IPS DF 6.9 (cell line): ENCODE results near the gene CMIP.

Experiments used
- DNase-seq: peaks from one replicate; pipeline ENCODE4 v3.0.0-alpha.2; 2013; ENCODE audit warnings: low read depth, low spot score
- H3K27ac ChIP-seq: one replicate; pipeline ENCODE4 v1.5.1; 2013; ENCODE audit warnings: low read length, control low read depth
- H3K27me3 ChIP-seq: 2 replicates; pipeline ENCODE4 v1.6.1; 2013; ENCODE audit warnings: mild to moderate bottlenecking, low read length; ENCODE audit not compliant: control insufficient read depth, insufficient read depth
- H3K36me3 ChIP-seq: 2 replicates; pipeline ENCODE4 v1.6.1; 2013; ENCODE audit warnings: low read length; ENCODE audit not compliant: control insufficient read depth, insufficient read depth
- H3K4me1 ChIP-seq: 2 replicates; pipeline ENCODE4 v1.6.1; 2013; ENCODE audit warnings: low read length; ENCODE audit not compliant: control insufficient read depth, insufficient read depth
- H3K4me3 ChIP-seq: 2 replicates; pipeline ENCODE4 v1.5.1; 2013; ENCODE audit warnings: mild to moderate bottlenecking, low read length
- H3K9me3 ChIP-seq: 2 replicates; pipeline ENCODE4 v1.6.1; 2013; ENCODE audit warnings: low read length, inconsistent platforms; ENCODE audit not compliant: control insufficient read depth, insufficient read depth
- WGBS: extraction: QIAGEN DNeasy Blood & Tissue Kit; methylation state at CpG from one replicate; pipeline ENCODE4 v1.1.7; 2013; ENCODE audit warnings: mixed read lengths, missing lambda C conversion rate; ENCODE audit not compliant: insufficient read length, insufficient coverage; 5-methylcytosine and 5-hydroxymethylcytosine counted together

CMIP gene

DNA sequence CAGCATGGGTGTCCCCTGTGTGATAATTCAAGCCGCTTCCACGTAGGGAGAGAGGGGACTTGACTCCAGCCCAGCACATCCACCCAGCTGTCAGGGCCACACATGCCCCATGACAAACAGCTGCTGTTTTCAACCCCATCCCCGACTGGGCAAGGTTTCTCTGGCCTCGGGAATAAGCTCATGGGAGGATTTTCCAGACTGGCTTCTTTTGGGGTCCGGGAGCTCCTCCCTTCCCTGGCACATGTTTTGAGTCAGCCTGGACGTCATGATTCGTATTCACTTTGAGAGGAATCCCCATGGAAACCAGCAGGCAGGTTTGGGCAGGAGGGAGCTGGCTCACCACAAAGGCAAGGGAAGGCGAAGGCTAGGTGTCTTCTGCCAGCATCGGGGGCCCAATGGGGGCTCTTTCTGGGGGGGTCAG lies 156.4 kb downstream of the CMIP start:
- Histone ChIP-seq H3K27ac (no peak overlapping the region), H3K4me1 (peaks cover 2% of the 10 kb centered on the region), H3K36me3 (no peaks in the 10 kb centered on the region), H3K27me3 (no peaks in the 10 kb centered on the region), H3K4me3 (no peak overlapping the region), H3K9me3 (no peaks in the 10 kb centered on the region)
- DNase-seq, result no peak
- no CpG with 5 or more reads among the region's 9 CpGs for WGBS

DNA sequence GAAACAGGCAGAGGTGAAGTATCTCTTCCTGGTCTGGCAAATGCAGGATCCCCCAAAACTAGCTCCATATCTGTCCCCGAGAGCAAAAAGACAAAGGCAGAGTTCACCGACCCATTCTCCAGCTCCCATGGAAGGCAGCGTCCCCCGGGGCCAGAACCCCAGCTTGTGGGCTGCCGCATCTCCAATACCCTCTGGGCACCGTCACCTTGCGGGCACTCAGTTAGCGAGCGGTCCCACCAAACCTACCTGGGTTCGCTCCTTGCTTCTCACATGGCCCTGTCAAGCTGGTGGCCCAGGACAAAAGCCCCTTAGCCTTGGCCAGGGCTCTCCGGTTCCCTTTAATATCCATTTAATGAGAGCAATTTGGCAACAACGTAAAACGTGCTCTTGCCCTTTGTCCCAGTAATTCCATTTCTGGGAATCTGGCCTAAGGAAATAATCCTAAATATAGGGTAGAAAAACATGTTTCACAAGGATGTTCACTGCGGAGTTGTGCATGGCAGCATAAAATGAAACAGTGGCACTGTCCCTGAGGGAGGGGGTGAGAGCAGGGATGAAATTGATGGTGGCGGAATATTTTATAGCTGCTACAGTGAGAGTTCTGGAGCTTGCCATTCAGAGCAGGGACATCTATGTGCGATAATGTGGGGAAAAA lies 157.1 kb downstream of the CMIP start:
- no peak overlapping the region for H3K27ac ChIP-seq
- no peaks in the 10 kb centered on the region for H3K9me3 ChIP-seq
- no peaks in the 10 kb centered on the region for H3K27me3 ChIP-seq
- WGBS, result no CpG with 5 or more reads among the region's 16 CpGs
- no peak overlapping the region for H3K4me3 ChIP-seq
- DNase-seq, result no peak
- H3K4me1 ChIP-seq, result peaks cover 2% of the 10 kb centered on the region
- no peaks in the 10 kb centered on the region for H3K36me3 ChIP-seq

DNA sequence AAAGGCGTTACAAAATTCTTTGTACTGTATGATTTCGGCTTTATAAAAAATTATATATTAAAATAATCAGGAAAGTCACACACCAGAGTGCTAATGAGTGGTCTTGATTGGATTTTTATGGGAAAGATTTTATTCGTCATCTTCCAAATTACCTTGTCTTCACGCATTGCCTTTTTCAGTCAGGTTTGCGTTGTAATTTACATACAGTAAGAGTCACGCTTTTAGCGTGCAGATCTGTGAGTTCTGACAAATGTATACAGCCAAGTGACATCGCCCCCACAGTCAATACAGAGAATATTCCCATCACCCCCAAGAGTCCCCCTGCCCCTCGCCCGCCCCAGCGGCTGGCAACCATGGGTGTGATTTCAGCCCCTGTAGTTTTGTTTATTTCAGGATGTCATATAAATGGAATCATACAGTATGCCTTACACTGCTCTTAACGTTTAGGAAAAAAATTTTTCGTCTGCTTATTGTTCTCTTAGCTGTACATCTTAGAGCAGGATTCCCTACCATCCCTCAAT lies 157.7 kb downstream of the CMIP start:
- H3K9me3 ChIP-seq, result no peaks in the 10 kb centered on the region
- H3K27ac ChIP-seq, result no peak overlapping the region
- H3K4me1 ChIP-seq, result peaks cover 2% of the 10 kb centered on the region
- no peaks in the 10 kb centered on the region for H3K27me3 ChIP-seq
- WGBS, result no CpG with 5 or more reads among the region's 13 CpGs
- no peak for DNase-seq
- no peak overlapping the region for H3K4me3 ChIP-seq
- H3K36me3 ChIP-seq, result no peaks in the 10 kb centered on the region

GRCh38 chr16:81602792-81603191 lies 158.2 kb downstream of the CMIP start:
- Histone ChIP-seq H3K27ac (no peak overlapping the region), H3K4me1 (peaks cover 2% of the 10 kb centered on the region), H3K9me3 (no peaks in the 10 kb centered on the region), H3K27me3 (no peaks in the 10 kb centered on the region), H3K4me3 (no peak overlapping the region), H3K36me3 (no peaks in the 10 kb centered on the region)
- no peak for DNase-seq
- WGBS, result no CpG with 5 or more reads among the region's 11 CpGs

DNA sequence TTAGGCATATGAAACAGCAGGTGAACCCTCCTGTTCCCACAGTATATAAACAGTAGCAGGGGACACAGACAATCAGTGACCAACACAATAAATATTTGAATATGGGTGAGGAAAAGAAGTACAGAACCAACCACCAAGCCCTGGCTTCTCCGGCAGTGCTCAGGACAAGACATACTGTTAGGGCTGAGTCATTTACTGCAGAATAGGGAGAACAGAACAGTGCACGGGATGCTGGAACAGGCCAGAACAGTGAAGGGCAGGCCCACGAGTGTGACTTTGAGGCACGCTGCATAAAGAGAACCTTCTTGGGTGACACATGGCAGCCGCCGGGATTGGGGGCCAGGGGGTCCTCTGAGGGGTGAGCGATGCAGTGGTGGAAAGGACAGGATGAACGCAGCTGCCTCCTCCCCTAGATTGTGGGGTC lies 160.4 kb downstream of the CMIP start:
- H3K36me3 ChIP-seq, result no peaks in the 10 kb centered on the region; the same call in 1 of the 2 replicates
- DNase-seq, result no peak
- no peaks in the 10 kb centered on the region for H3K9me3 ChIP-seq
- H3K27ac ChIP-seq, result no peak overlapping the region
- no peak overlapping the region for H3K4me3 ChIP-seq
- no CpG with 5 or more reads among the region's 8 CpGs for WGBS
- no peaks in the 10 kb centered on the region for H3K4me1 ChIP-seq
- H3K27me3 ChIP-seq, result no peaks in the 10 kb centered on the region

GRCh38 chr16:81606039-81606438 lies 161.4 kb downstream of the CMIP start:
- Histone ChIP-seq H3K4me3 (no peak overlapping the region), H3K36me3 (no peaks in the 10 kb centered on the region; the same call in 1 of the 2 replicates), H3K9me3 (no peaks in the 10 kb centered on the region), H3K4me1 (no peaks in the 10 kb centered on the region), H3K27me3 (no peaks in the 10 kb centered on the region), H3K27ac (no peak overlapping the region)
- WGBS, result no CpG with 5 or more reads among the region's 4 CpGs
- DNase-seq, result no peak

- Histone ChIP-seq H3K27ac (no peak overlapping the region), H3K36me3 (no peaks in the 10 kb centered on the region; the same call in 1 of the 2 replicates), H3K4me1 (no peaks in the 10 kb centered on the region), H3K4me3 (no peak overlapping the region), H3K27me3 (no peaks in the 10 kb centered on the region), H3K9me3 (no peaks in the 10 kb centered on the region)
- no peak for DNase-seq
- WGBS, result no CpG with 5 or more reads among the region's 12 CpGs
Measured at GRCh38 chr16:81607006-81607405, 162.4 kb downstream of the CMIP start.

DNA sequence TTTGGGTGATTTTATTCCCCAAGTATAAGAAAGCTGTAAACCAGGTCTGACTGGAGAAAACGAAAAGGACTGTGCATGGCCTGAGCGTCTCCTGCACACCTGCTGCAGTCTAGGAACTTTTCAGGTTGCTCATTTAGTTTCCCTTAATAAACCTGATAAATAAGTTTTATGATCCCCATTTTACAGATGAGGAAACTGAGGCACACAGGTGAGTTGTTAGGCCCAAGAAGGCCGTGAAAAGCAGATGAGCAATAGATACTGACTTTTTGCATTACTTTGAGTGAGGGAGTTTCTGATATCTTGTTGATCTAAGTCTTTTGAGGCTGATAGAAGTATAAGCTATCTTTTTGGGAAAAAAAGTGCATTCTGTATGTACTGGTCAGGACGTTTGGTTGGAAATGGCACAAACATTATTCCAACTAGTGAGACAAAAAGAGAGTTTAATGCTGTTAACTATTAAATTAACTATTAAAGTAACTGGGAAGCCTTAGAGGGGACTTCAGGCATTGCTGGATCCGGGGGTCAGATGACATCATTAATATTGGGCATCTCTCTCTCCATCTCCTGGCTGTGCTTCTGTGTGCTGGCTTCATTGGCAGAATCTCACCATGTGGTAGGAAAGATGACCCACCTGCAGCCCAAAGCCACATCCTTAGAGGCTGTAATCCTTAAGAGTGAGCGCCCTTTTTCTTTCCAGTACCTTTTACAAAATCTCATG lies 163.4 kb downstream of the CMIP start:
- H3K36me3 ChIP-seq, result no peaks in the 10 kb centered on the region; the same call in 1 of the 2 replicates
- no CpG with 5 or more reads among the region's 6 CpGs for WGBS
- no peaks in the 10 kb centered on the region for H3K4me1 ChIP-seq

DNA sequence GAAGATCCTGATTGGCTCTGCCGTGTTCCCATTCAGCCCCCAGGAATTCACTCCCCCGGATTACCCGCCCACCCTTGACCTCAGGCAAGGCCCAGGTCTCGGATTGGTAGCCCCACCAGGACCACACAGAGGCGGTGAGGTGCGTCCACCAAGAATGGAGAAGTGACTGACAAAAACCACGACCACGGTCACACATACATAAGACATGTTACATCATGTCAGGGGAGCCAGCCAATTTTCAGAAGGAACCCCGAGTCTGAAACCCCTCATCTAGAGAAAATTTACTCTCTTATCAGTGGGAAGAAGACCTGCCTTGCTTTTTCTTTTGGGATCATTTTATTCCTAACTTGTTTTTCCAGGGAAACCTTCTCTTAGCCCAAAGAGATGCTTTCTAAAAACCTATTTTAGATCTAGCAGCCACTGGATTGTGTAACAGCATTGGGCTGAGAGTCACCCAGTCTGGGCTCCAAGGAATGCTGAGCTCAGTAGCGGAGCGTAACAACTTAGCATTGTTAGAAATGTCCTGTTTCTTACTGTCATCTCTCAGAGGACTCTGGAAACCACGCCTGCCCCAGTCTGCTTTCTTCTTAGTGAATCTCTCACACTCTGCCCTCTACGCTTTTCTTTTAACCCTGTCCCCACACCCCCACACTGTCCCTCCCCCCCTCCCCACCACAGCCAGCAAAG lies 164.1 kb downstream of the CMIP start:
- Histone ChIP-seq H3K27ac (no peak overlapping the region), H3K4me1 (no peaks in the 10 kb centered on the region), H3K36me3 (no peaks in the 10 kb centered on the region; the same call in 1 of the 2 replicates), H3K9me3 (no peaks in the 10 kb centered on the region), H3K27me3 (no peaks in the 10 kb centered on the region), H3K4me3 (no peak overlapping the region)
- WGBS, result no CpG with 5 or more reads among the region's 13 CpGs
- no peak for DNase-seq

More for the DNA sequence above, 163.4 kb downstream of the CMIP start:
- Histone ChIP-seq H3K27ac (no peak overlapping the region), H3K4me3 (no peak overlapping the region), H3K9me3 (no peaks in the 10 kb centered on the region), H3K27me3 (no peaks in the 10 kb centered on the region)
- no peak for DNase-seq

DNA sequence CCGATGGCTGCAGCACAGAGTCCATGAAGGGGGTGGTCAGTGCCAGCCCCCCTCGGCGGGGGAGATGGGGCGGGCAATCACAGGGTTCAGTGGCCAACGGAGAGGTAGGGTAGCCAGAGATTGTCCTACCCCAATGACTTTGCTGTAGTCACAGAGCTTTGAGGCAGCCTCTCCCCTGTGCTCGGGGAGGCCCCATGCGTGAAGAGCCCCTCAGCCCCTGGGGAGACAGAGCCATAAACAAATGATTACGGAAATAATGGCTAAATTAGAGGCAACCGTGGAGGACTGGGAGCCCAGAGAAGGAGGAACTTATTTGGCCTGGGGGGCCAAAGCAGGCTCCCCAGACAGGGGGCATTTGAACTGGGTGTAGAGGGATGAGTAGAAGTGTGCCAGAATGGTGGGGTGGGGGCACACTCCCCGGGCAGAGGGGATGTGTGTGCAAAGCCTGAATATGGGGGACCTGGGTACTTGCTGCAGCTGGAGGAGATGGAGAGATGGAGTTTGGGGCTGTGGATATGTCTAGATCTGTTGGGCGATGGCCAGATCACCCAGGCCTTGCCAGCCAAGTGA lies 164.8 kb downstream of the CMIP start:
- H3K4me3 ChIP-seq, result no peak overlapping the region
- no peaks in the 10 kb centered on the region for H3K9me3 ChIP-seq
- H3K36me3 ChIP-seq, result no peaks in the 10 kb centered on the region; the same call in 1 of the 2 replicates
- no peak overlapping the region for H3K27ac ChIP-seq
- no CpG with 5 or more reads among the region's 11 CpGs for WGBS
- H3K27me3 ChIP-seq, result no peaks in the 10 kb centered on the region
- no peaks in the 10 kb centered on the region for H3K4me1 ChIP-seq
- DNase-seq, result no peak
